HepG2 (cell line): Measurements from ENCODE around the gene UNC5C. TPM values are rescaled to one million over a fixed set of nuclear protein-coding genes. Genes with fewer than 3 reads are reported as not detected.

Experiments
- ATAC-seq: fragments of 200-7000 bp; cut with Tn5 transposase; 3 replicates; pipeline ENCODE4 v1.9.1; 2020; ENCODE audit warnings: mild to moderate bottlenecking, moderate library complexity
- BruUV-seq: library from RNA; stranded (reverse); fragments of 400-500 nt; replicated peaks from 2 replicates; lab custom pipeline; 2021; lab: Mats Ljungman, UMichigan
- CTCF ChIA-PET: fragments of 300-600 bp; formaldehyde crosslinking; extraction: SDS; loops from one replicate; lab custom pipeline; 2021; ENCODE audit warnings: low total read pairs, inconsistent platforms, low intra/inter-chr PET ratio; lab: Yijun Ruan, JAX
- POLR2A ChIA-PET: fragments of 350-600 bp; sonication (Branson Sonifier 250); formaldehyde crosslinking; loops from one replicate; lab custom pipeline; 2020; ENCODE audit warnings: antibody characterized with exemption, inconsistent platforms; lab: Yijun Ruan, JAX
- DNase-seq: peaks from one replicate; pipeline ENCODE4 v3.0.0-alpha.2; 2015; ENCODE audit warnings: low spot score
- FAIRE-seq: peaks from 3 replicates; lab custom pipeline; 2011; peaks lifted over from hg19 to GRCh38; lab: Jason Lieb, UNC
- H2AFZ ChIP-seq: one replicate; pipeline ENCODE4 v1.6.1; 2011; ENCODE audit warnings: low read length, inconsistent platforms
- H3K27ac ChIP-seq: fragments of 300-600 bp; 3 replicates; pipeline ENCODE4 v1.8.0; 2011; ENCODE audit warnings: mixed run types, mild to moderate bottlenecking, mixed read lengths, low read length, inconsistent platforms; ENCODE audit not compliant: insufficient read depth; ENCODE audit errors: extremely low read length
- H3K27me3 ChIP-seq, 2 experiments: fragments of 200-600 bp in 1 of 2; 2 replicates in 1 of 2; 3 replicates in 1 of 2; pipeline versions ENCODE4 v1.6.0 to v1.8.0; 2011; ENCODE audit warnings: low read length in 2 of 2, mild to moderate bottlenecking in 2 of 2, moderate library complexity in 2 of 2, inconsistent platforms in 1 of 2; ENCODE audit not compliant: insufficient read depth in 2 of 2, control insufficient read depth in 1 of 2
- H3K36me3 ChIP-seq, 2 experiments: fragments of 200-600 bp in 1 of 2; replicated peaks in 1 of 2; 2 replicates in 1 of 2; 3 replicates in 1 of 2; pipeline versions ENCODE4 v1.5.1 to v1.8.0; 2011; ENCODE audit warnings: low read length in 2 of 2, inconsistent platforms in 1 of 2; ENCODE audit not compliant: insufficient read depth in 2 of 2, control insufficient read depth in 1 of 2
- H3K4me1 ChIP-seq: 2 replicates; pipeline ENCODE4 v1.5.1; 2012; ENCODE audit warnings: low read length, inconsistent platforms; ENCODE audit not compliant: insufficient read depth
- H3K4me2 ChIP-seq: 2 replicates; pipeline ENCODE4 v1.6.0; 2011; ENCODE audit warnings: low read depth, low read length, inconsistent platforms
- H3K4me3 ChIP-seq, 3 experiments: fragments of 200-600 bp in 1 of 3; sonication (generic), shearing (Covaris generic) in 1 of 3; replicated peaks in 1 of 3; 2 replicates each; pipeline ENCODE4 v1.5.1; 2011 to 2016; ENCODE audit warnings: low read length in 3 of 3, inconsistent platforms in 2 of 3, low read depth in 2 of 3, mild to moderate bottlenecking in 2 of 3, control low read depth in 1 of 3, mixed read lengths in 1 of 3; ENCODE audit not compliant: insufficient read depth in 1 of 3
- H3K79me2 ChIP-seq: one replicate; pipeline ENCODE4 v1.6.1; 2011; ENCODE audit warnings: low read length, inconsistent platforms; ENCODE audit not compliant: insufficient read depth
- H3K9ac ChIP-seq: 2 replicates; pipeline ENCODE4 v1.6.0; 2011; ENCODE audit warnings: mild to moderate bottlenecking, low read depth, low read length, inconsistent platforms; ENCODE audit not compliant: insufficient read depth
- H3K9me3 ChIP-seq: 2 replicates; pipeline ENCODE4 v1.5.1; 2012; ENCODE audit warnings: mild to moderate bottlenecking, low read length
- H4K20me1 ChIP-seq: 2 replicates; pipeline ENCODE4 v1.6.0; 2011; ENCODE audit warnings: inconsistent platforms, mild to moderate bottlenecking, low read length, moderate library complexity; ENCODE audit not compliant: insufficient read depth
- GTF2F1 ChIP-seq: fragments of 150-350 bp; IDR thresholded peaks from 2 replicates; pipeline ENCODE4 v1.6.1; 2014; ENCODE audit warnings: low read length
- HNRNPLL ChIP-seq: fragments of 200-400 bp; formaldehyde crosslinking; IDR thresholded peaks from 2 replicates; pipeline ENCODE4 v1.6.1; 2017; ENCODE audit warnings: mild to moderate bottlenecking, low read depth, low read length; ENCODE audit not compliant: poor library complexity, severe bottlenecking
- MED1 ChIP-seq: sonication (generic); formaldehyde crosslinking; IDR thresholded peaks from 2 replicates; pipeline ENCODE4 v1.4.0; 2020; ENCODE audit warnings: missing genetic modification reagents
- MTF2 ChIP-seq: sonication (generic); formaldehyde crosslinking; IDR thresholded peaks from 2 replicates; pipeline ENCODE4 v1.5.0; 2020; ENCODE audit warnings: missing genetic modification reagents, borderline replicate concordance
- NFRKB ChIP-seq: fragments of 450-650 bp; IDR thresholded peaks from 2 replicates; pipeline ENCODE4 v1.6.1; 2017
- ZBTB2 ChIP-seq: sonication (generic); formaldehyde crosslinking; IDR thresholded peaks from 2 replicates; pipeline ENCODE4 v1.8.0; 2022; ENCODE audit warnings: low read depth, missing genetic modification reagents
- ZNF766 ChIP-seq: sonication (generic); formaldehyde crosslinking; IDR thresholded peaks from 2 replicates; pipeline ENCODE4 v1.5.0; 2020; ENCODE audit warnings: missing genetic modification reagents, borderline replicate concordance
- WGBS: methylation state at CpG from one replicate; pipeline ENCODE4 v1.1.6; 2017; ENCODE audit warnings: low lambda C conversion rate; 5-methylcytosine and 5-hydroxymethylcytosine counted together
- in situ Hi-C: cut with HindIII; loops from 2 replicates; pipeline ENCODE4 v1.10.0; 2017; ENCODE audit warnings: low pct_unique_long_range_greater_than_20kb; ENCODE audit not compliant: extremely low pct_ligation_motif_present
- intact Hi-C: fragments of 100-400 bp; cut with micrococcal nuclease; formaldehyde crosslinking; loops from one replicate; pipeline ENCODE4 v1.10.0; 2022; ENCODE audit not compliant: unreplicated experiment
- polyA plus RNA-seq, 8 experiments: library from polyadenylated mRNA; depleted of rRNA in 3 of 8; stranded (reverse) in 7 of 8; unstranded in 1 of 8; fragments of >200 nt; fragmentation: Illumina TruSeq in 4 of 8; extraction: Trizol in 4 of 8; gene quantifications; 2 replicates each; pipeline versions ENCODE4 v1.2.1 to v1.2.3, GENCODE V29; 2011 to 2016; ENCODE audit warnings: low read depth in 4 of 8, missing spikeins in 1 of 8, mixed read lengths in 1 of 8; ENCODE audit not compliant: insufficient read depth in 1 of 8
- total RNA-seq, 5 experiments: library from RNA; depleted of rRNA; stranded (reverse); fragments of >200 nt; fragmentation: Illumina TruSeq; extraction: Trizol; gene quantifications; 2 replicates each; pipeline ENCODE4 v1.2.3, GENCODE V29; 2016; ENCODE audit warnings: low read depth in 1 of 5
- TF ChIP-seq, protein P1 (sequence below): sonication (generic); formaldehyde crosslinking; IDR thresholded peaks from 2 replicates; pipeline ENCODE4 v1.4.0; 2020; ENCODE audit warnings: mild to moderate bottlenecking, missing genetic modification reagents
- TF ChIP-seq, protein P2 (sequence below): sonication (generic); formaldehyde crosslinking; IDR thresholded peaks from 2 replicates; pipeline ENCODE4 v1.5.1; 2020; ENCODE audit warnings: missing genetic modification reagents, mild to moderate bottlenecking, borderline replicate concordance

The UNC5C gene
- total and polyA plus RNA-seq, 2 of the 13 experiments (the other 11 are each of a cell fraction or from before 2014, with no cell fraction given) = not detected

DNA sequence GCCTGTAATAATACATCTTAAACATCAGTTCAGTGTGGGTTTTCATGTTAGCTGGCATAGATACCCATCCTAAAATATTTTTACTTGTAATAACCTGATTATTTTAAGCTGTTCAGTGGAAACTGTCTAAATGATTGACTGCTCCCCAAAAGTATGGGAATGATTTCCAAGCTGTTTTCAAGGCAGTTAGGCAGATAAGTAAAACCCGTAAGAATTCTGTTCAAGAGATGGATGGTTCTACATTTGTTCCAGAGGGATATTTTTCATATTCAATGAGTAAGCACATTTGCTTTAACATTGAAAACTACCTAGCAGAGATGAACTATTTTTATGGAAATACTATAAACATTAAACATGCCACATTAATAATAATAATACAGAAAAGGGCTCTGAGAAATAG lies 161.1 kb downstream of the UNC5C start:
- no peak overlapping the region for H3K4me3 ChIP-seq
- H3K4me1 ChIP-seq = no peaks in the 10 kb centered on the region
- ChIA-PET POLR2A (no interaction called here), CTCF (no interaction called here)
- in situ Hi-C loops = no loop called here
- TF ChIP-seq, protein P1, sequence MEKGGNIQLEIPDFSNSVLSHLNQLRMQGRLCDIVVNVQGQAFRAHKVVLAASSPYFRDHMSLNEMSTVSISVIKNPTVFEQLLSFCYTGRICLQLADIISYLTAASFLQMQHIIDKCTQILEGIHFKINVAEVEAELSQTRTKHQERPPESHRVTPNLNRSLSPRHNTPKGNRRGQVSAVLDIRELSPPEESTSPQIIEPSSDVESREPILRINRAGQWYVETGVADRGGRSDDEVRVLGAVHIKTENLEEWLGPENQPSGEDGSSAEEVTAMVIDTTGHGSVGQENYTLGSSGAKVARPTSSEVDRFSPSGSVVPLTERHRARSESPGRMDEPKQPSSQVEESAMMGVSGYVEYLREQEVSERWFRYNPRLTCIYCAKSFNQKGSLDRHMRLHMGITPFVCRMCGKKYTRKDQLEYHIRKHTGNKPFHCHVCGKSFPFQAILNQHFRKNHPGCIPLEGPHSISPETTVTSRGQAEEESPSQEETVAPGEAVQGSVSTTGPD (CRISPR knock-in tag) = no peak
- TF ChIP-seq NFRKB = no peak
- TF ChIP-seq MED1 = no peak
- no peak for TF ChIP-seq ZBTB2 (CRISPR knock-in tag)
- no peak for TF ChIP-seq MTF2
- TF ChIP-seq ZNF766 (CRISPR knock-in tag) = no peak
- no peak for TF ChIP-seq GTF2F1
- H2AFZ ChIP-seq = no peak overlapping the region
- DNase-seq (no peak), ATAC-seq (no peak), FAIRE-seq (no peak)
- H3K79me2 ChIP-seq = no peaks in the 10 kb centered on the region
- no peaks in the 10 kb centered on the region for H4K20me1 ChIP-seq
- H3K27me3 ChIP-seq = no peaks in the 10 kb centered on the region
- no peaks in the 10 kb centered on the region for H3K9me3 ChIP-seq
- no peak overlapping the region for H3K9ac ChIP-seq
- no peak overlapping the region for H3K4me2 ChIP-seq
- 41% methylated on average over 1 of the region's 1 CpG for WGBS
- no TSS peak for BruUV-seq
- intact Hi-C loops = no loop called here
- H3K36me3 ChIP-seq = no peaks in the 10 kb centered on the region
- H3K27ac ChIP-seq = no peak overlapping the region

- POLR2A ChIA-PET = no interaction called here
- no TSS peak for BruUV-seq
- no peak for ATAC-seq
- H3K4me2 ChIP-seq = no peak overlapping the region
- in situ Hi-C loops = no loop called here
- intact Hi-C loops = no loop called here
- no peak overlapping the region for H3K4me3 ChIP-seq
- H3K4me1 ChIP-seq = no peaks in the 10 kb centered on the region
- H3K9ac ChIP-seq = no peak overlapping the region
- no peak for FAIRE-seq
- no peaks in the 10 kb centered on the region for H3K27me3 ChIP-seq
- H2AFZ ChIP-seq = no peak overlapping the region
- no peaks in the 10 kb centered on the region for H3K79me2 ChIP-seq
- CTCF ChIA-PET = no interaction called here
- no peaks in the 10 kb centered on the region for H3K9me3 ChIP-seq
- H3K36me3 ChIP-seq = no peaks in the 10 kb centered on the region
- no peaks in the 10 kb centered on the region for H4K20me1 ChIP-seq
- no peak for TF ChIP-seq HNRNPLL
- TF ChIP-seq, protein P2, sequence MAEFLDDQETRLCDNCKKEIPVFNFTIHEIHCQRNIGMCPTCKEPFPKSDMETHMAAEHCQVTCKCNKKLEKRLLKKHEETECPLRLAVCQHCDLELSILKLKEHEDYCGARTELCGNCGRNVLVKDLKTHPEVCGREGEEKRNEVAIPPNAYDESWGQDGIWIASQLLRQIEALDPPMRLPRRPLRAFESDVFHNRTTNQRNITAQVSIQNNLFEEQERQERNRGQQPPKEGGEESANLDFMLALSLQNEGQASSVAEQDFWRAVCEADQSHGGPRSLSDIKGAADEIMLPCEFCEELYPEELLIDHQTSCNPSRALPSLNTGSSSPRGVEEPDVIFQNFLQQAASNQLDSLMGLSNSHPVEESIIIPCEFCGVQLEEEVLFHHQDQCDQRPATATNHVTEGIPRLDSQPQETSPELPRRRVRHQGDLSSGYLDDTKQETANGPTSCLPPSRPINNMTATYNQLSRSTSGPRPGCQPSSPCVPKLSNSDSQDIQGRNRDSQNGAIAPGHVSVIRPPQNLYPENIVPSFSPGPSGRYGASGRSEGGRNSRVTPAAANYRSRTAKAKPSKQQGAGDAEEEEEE = no peak
- TF ChIP-seq, all 625 proteins: peak for 0
- WGBS = 3% methylated on average over 3 of the region's 3 CpGs
- no peak overlapping the region for H3K27ac ChIP-seq
- DNase-seq = no peak
Observed at GRCh38 chr4:95386410-95386809, 162.4 kb downstream of the UNC5C start.
